Fibroblast of pulmonary artery (primary cell): ENCODE measurements around the gene ERICH6.

Experiments used
- DNase-seq: peaks from one replicate; pipeline ENCODE4 v3.0.0-alpha.2; 2010; ENCODE audit warnings: low read depth
- H3K4me3 ChIP-seq: replicated peaks from 2 replicates; pipeline ENCODE4 v1.5.1; 2011; ENCODE audit warnings: low read depth, mild to moderate bottlenecking, control low read depth, low read length, moderate library complexity
- CTCF ChIP-seq: IDR thresholded peaks from 2 replicates; pipeline ENCODE4 v1.5.1; 2011; ENCODE audit warnings: mild to moderate bottlenecking, control low read depth, low read length, inconsistent platforms; ENCODE audit errors: missing control alignments

ERICH6 gene

GRCh38 chr3:150727653-150728502 lies 24.2 kb upstream of the ERICH6 start:
- DNase-seq = no peak
- H3K4me3 ChIP-seq = no peak overlapping the region
- no peak for TF ChIP-seq CTCF

GRCh38 chr3:150725548-150725947 lies 21.8 kb upstream of the ERICH6 start:
- no peak for TF ChIP-seq CTCF
- DNase-seq = no peak
- no peak overlapping the region for H3K4me3 ChIP-seq

DNA sequence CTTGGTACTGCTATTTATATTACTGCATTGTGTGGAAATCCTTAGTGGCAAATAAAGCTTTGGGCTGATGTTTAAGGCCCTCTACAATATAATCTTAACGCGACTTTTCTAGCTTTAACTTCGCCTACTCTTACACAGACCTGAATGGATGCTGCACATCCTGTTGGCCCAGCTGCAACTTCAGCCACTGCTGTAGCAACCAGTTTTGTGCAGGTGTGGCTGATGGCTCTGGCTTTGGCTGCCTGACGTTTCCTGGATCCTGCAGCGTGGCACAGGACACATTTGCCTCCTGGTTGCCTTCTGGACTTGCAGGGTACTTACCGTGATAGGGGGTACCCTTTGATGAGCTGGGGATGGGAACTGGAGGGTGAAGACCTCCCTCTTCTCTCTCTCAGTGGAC lies 20.2 kb upstream of the ERICH6 start:
- TF ChIP-seq CTCF = no peak
- no peak overlapping the region for H3K4me3 ChIP-seq
- no peak for DNase-seq

DNA sequence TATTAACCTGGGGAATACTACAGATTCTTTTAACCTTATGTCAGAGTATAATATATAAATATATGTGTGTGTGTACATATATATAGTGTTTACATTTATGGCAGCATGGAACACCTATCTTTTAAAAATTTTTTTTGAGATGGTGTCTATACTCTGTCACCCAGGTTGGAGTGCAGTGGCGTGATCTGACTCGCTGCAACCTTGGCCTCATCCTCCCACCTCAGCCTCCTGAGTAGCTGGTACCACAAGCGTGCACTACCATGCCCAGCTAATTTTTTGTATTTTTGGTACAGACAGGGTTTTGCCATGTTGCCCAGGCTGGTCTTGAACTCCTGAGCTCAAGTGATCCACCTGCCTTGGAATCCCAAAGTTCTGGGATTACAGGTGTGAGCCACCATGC lies 18.5 kb upstream of the ERICH6 start:
- TF ChIP-seq CTCF = no peak
- H3K4me3 ChIP-seq = no peak overlapping the region
- no peak for DNase-seq

- TF ChIP-seq CTCF = peak; percentile 80
- no peak overlapping the region for H3K4me3 ChIP-seq
- DNase-seq = peak; percentile 79
These were observed 17.8 kb upstream of the ERICH6 start for GRCh38 chr3:150721285-150722130.

DNA sequence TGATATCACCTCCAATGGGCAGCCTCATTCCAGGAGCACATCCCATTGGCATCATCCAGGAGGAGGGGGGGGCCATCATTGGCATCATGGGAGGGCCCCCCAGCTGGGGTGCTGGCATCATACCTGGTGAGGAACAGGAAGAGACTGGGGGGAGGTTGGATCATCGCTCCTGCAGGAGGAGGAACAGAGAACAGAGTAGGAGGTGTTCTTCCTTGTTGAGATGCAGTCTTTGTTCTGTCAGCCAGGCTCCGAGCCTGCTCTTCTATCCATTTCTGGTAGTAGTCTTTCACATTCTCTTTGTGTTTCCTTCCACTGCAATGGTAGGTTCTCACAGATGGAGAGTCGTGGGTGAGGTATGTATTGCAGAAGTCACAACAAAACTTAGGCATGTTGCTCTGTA lies 16.7 kb upstream of the ERICH6 start:
- TF ChIP-seq CTCF = no peak
- H3K4me3 ChIP-seq = no peak overlapping the region
- DNase-seq = no peak

DNA sequence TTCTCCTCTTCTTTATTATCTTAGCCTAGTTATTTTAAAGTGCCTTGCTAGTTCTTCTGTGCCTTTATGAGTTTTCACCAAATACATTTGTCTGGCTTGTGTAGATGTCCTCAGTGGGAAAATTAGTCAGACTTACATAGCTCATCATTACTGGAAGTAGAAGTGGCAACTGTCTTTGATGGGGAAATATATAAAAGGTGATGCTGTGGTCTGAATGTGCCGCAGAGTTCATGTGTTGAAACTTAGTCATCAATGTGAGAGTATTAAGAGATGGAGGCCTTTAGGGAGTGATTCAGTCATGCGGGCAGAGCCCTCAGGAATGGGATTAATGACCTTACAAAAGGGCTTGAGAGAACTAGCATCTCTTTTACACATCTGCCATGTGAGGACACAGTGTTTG lies 6.4 kb upstream of the ERICH6 start:
- DNase-seq = no peak
- TF ChIP-seq CTCF = no peak
- no peak overlapping the region for H3K4me3 ChIP-seq
